A549 (cell line): ENCODE results near the gene PCDHB9.
"Not testable (repeated sequence)": the region's sequence is repeated elsewhere in the genome, so short reads cannot be mapped to it uniquely, and the experiment has no call there.

ENCODE experiments used
- BCL3 ChIP-seq: fragments of >200 bp; sonication (Bioruptor Twin); formaldehyde crosslinking; IDR thresholded peaks from 3 replicates; pipeline ENCODE4 v1.6.1; 2016
- CTCF ChIP-seq: fragments of >200 bp; sonication (Bioruptor Twin); formaldehyde crosslinking; IDR thresholded peaks from 3 replicates; pipeline ENCODE4 v1.5.1; 2016
- EP300 ChIP-seq, 2 experiments: fragments of >200 bp; sonication (Bioruptor Twin); formaldehyde crosslinking; IDR thresholded peaks; 2 replicates in 1 of 2; 3 replicates in 1 of 2; pipeline ENCODE4 v1.6.1; 2016 to 2017
- JUNB ChIP-seq: fragments of >200 bp; sonication (Bioruptor Twin); formaldehyde crosslinking; IDR thresholded peaks from 2 replicates; pipeline ENCODE4 v1.6.1; 2016
- MAX ChIP-seq: IDR thresholded peaks from 2 replicates; pipeline ENCODE4 v1.6.1; 2012
- REST ChIP-seq: fragments of 200-600 bp; sonication (generic); IDR thresholded peaks from 2 replicates; pipeline ENCODE4 v1.6.1; 2016; ENCODE audit warnings: antibody characterized with exemption, mild to moderate bottlenecking, moderate library complexity
- ZFP36 ChIP-seq: fragments of 450-650 bp; IDR thresholded peaks from 2 replicates; pipeline ENCODE4 v1.6.1; 2014; ENCODE audit warnings: borderline replicate concordance; ENCODE audit not compliant: partially characterized antibody

- TF ChIP-seq ZFP36; CTCF; REST; MAX; JUNB; BCL3; EP300 (IDR thresholded peaks at IDR 0.05): not testable (repeated sequence)
These were observed 29.6 kb upstream of the PCDHB9 start for GRCh38 chr5:141157356-141157755.
